ENCODE measurements around the gene FLOT1. TPM values are rescaled to one million over a fixed set of nuclear protein-coding genes. Genes with fewer than 3 reads are reported as not detected.
A peak's percentile ranks its signal among the peaks of the same experiment; 100 is the strongest.

Gene FLOT1
- total and polyA plus RNA-seq, 3 donors from 2014 or later = 84.1 to 169 (median 88.1) TPM

GRCh38 chr6:30747902-30748769, 5.6 kb upstream of the FLOT1 start:
- WGBS, 2 donors = 74 to 82% methylated on average over 6 of the region's 6 CpGs
- intact Hi-C loops (cut with DNase I; ENCODE audit: low total_unique reads) = no loop called here
- H3K4me1 ChIP-seq = peaks cover 24% of the 10 kb centered on the region
- H3K9me3 ChIP-seq = no peaks in the 10 kb centered on the region
- H3K4me3 ChIP-seq = no peak overlapping the region
- H3K36me3 ChIP-seq (ENCODE audit: low read depth, missing control alignments) = no peaks in the 10 kb centered on the region
- no peaks in the 10 kb centered on the region for H3K27me3 ChIP-seq
- no peak for DNase-seq
- H3K27ac ChIP-seq = no peak overlapping the region
- TF ChIP-seq POLR2A (IDR thresholded peaks at IDR 0.05) (no peak), CTCF (IDR thresholded peaks at IDR 0.05) (no peak)

GRCh38 chr6:30747300-30747687, 4.8 kb upstream of the FLOT1 start:
- peaks cover 19% of the 10 kb centered on the region for H3K4me1 ChIP-seq
- H3K4me3 ChIP-seq = no peak overlapping the region
- no peak for DNase-seq
- no peaks in the 10 kb centered on the region for H3K36me3 ChIP-seq (ENCODE audit: low read depth, missing control alignments)
- whole genome bisulfite sequencing, 2 donors = 25 to 40% methylated on average over 1 of the region's 1 CpG
- TF ChIP-seq POLR2A (IDR thresholded peaks at IDR 0.05) (no peak), CTCF (IDR thresholded peaks at IDR 0.05) (no peak)
- intact Hi-C loops (cut with DNase I; ENCODE audit: low total_unique reads) = no loop called here
- H3K27me3 ChIP-seq = no peaks in the 10 kb centered on the region
- H3K27ac ChIP-seq = no peak overlapping the region
- H3K9me3 ChIP-seq = no peaks in the 10 kb centered on the region

GRCh38 chr6:30744054-30744805, 1.7 kb upstream of the FLOT1 start, which contains the start of gene IER3:
TSS of gene IER3 (minus strand) at chr6:30744547. CDS start at chr6:30744518, 29 bp downstream.
- H3K36me3 ChIP-seq (ENCODE audit: low read depth, missing control alignments) = no peaks in the 10 kb centered on the region

More at GRCh38 chr6:30744054-30744805, 1.7 kb upstream of the FLOT1 start, which contains the start of gene IER3:
- peak within 1 kb of the TSS; percentile 84 to 94 for H3K27ac ChIP-seq
- peak within 1 kb of the TSS; percentile 82 to 86 for H3K4me3 ChIP-seq
- intact Hi-C loops (cut with DNase I; ENCODE audit: low total_unique reads) = no loop called here
- no peaks in the 10 kb centered on the region for H3K27me3 ChIP-seq
- DNase-seq = peak; percentile 82
- H3K4me1 ChIP-seq = peaks cover 21% of the 10 kb centered on the region
- WGBS, 2 donors = 2% methylated on average over 35 to 53 of the region's 54 CpGs
- H3K9me3 ChIP-seq = no peaks in the 10 kb centered on the region
- no peak for TF ChIP-seq POLR2A (IDR thresholded peaks at IDR 0.05)
- TF ChIP-seq CTCF (IDR thresholded peaks at IDR 0.05) = peak in 2 of 3 experiments; percentile 50 to 59
